HEK293 (cell line): ENCODE results near the gene LRRC8D.

Experiments used
- CTCF ChIP-seq: fragments of 450-650 bp; formaldehyde crosslinking; IDR thresholded peaks from 2 replicates; pipeline ENCODE4 v1.5.1; 2016; ENCODE audit warnings: missing biosample characterization, missing genetic modification characterization
- HOXA7 ChIP-seq: sonication (generic); formaldehyde crosslinking; IDR thresholded peaks from 2 replicates; pipeline ENCODE4 v1.8.1; 2022; ENCODE audit warnings: missing genetic modification reagents, borderline replicate concordance
- PRDM6 ChIP-seq: fragments of 450-650 bp; formaldehyde crosslinking; IDR thresholded peaks from 2 replicates; pipeline ENCODE4 v1.5.1; 2017; ENCODE audit warnings: missing biosample characterization, missing genetic modification characterization

- TF ChIP-seq HOXA7 (no peak), PRDM6 (tag by site-specific recombination) (no peak), CTCF (no peak)
Measured at GRCh38 chr1:89974696-89975470, 154.1 kb downstream of the LRRC8D start.
